Measurements from ENCODE around the gene KCNS3.

The KCNS3 gene

GRCh38 chr2:17878281-17879136 is at the start of gene KCNS3:
KCNS3 (plus strand) TSS chr2:17878667; CDS start chr2:17931009, 52,342 bp downstream.
- Histone ChIP-seq H3K27ac (no peak within 1 kb of the TSS), H3K4me3 (ENCODE audit: low read depth, low read length) (peak within 1 kb of the TSS; percentile 81), H3K27me3 (replicated peaks) (peaks cover 31% of the 10 kb centered on the region), H3K36me3 (replicated peaks) (no peaks in the 10 kb centered on the region)
- in situ Hi-C loops (cut with HindIII; ENCODE audit: low pct_ligation_motif_present, low sequenced_read_pairs), result no loop called here
- DNase-seq, result no peak
- no peak for TF ChIP-seq CTCF (IDR thresholded peaks at IDR 0.05; ENCODE audit: low read depth, low read length, missing control alignments)

- Histone ChIP-seq H3K4me3 (ENCODE audit: low read depth, low read length) (peak overlapping the region; percentile 10), H3K27me3 (replicated peaks) (no peaks in the 10 kb centered on the region), H3K27ac (no peak overlapping the region), H3K36me3 (replicated peaks) (no peaks in the 10 kb centered on the region)
- DNase-seq, result peak; percentile 79
- in situ Hi-C loops (cut with HindIII; ENCODE audit: low pct_ligation_motif_present, low sequenced_read_pairs), result no loop called here
- TF ChIP-seq CTCF (IDR thresholded peaks at IDR 0.05; ENCODE audit: low read depth, low read length, missing control alignments), result peak; percentile 95
Observed at GRCh38 chr2:17830053-17831034, 48.1 kb upstream of the KCNS3 start.

GRCh38 chr2:17835516-17835915 is 43.0 kb upstream of the KCNS3 start:
- Histone ChIP-seq H3K27ac (no peak overlapping the region), H3K36me3 (replicated peaks) (no peaks in the 10 kb centered on the region), H3K27me3 (replicated peaks) (no peaks in the 10 kb centered on the region), H3K4me3 (ENCODE audit: low read depth, low read length) (no peak overlapping the region)
- peak; percentile 41 for DNase-seq
- in situ Hi-C loops (cut with HindIII; ENCODE audit: low pct_ligation_motif_present, low sequenced_read_pairs), result no loop called here
- TF ChIP-seq CTCF (IDR thresholded peaks at IDR 0.05; ENCODE audit: low read depth, low read length, missing control alignments), result peak; percentile 14

GRCh38 chr2:17839959-17840358 is 38.5 kb upstream of the KCNS3 start:
- no peak for TF ChIP-seq CTCF (IDR thresholded peaks at IDR 0.05; ENCODE audit: low read depth, low read length, missing control alignments)
- H3K4me3 ChIP-seq (ENCODE audit: low read depth, low read length), result no peak overlapping the region
- in situ Hi-C loops (cut with HindIII; ENCODE audit: low pct_ligation_motif_present, low sequenced_read_pairs), result no loop called here

GRCh38 chr2:17843457-17843856 is 35.0 kb upstream of the KCNS3 start:
- DNase-seq, result no peak
- no peaks in the 10 kb centered on the region for H3K36me3 ChIP-seq (replicated peaks)
- no peak for TF ChIP-seq CTCF (IDR thresholded peaks at IDR 0.05; ENCODE audit: low read depth, low read length, missing control alignments)
- no peak overlapping the region for H3K4me3 ChIP-seq (ENCODE audit: low read depth, low read length)
- no peak overlapping the region for H3K27ac ChIP-seq
- in situ Hi-C loops (cut with HindIII; ENCODE audit: low pct_ligation_motif_present, low sequenced_read_pairs), result no loop called here
- no peaks in the 10 kb centered on the region for H3K27me3 ChIP-seq (replicated peaks)

More at GRCh38 chr2:17839959-17840358, 38.5 kb upstream of the KCNS3 start:
- no peak for DNase-seq
- no peak overlapping the region for H3K27ac ChIP-seq
- no peaks in the 10 kb centered on the region for H3K36me3 ChIP-seq (replicated peaks)
- no peaks in the 10 kb centered on the region for H3K27me3 ChIP-seq (replicated peaks)

Measured in brain microvascular endothelial cell (primary cell).